ENCODE data around the gene RBM23.
"Not testable (repeated sequence)": the region's sequence is repeated elsewhere in the genome, so short reads cannot be mapped to it uniquely, and the experiment has no call there.

RBM23 gene

GRCh38 chr14:22918804-22919600, at the start of gene RBM23:
Gene RBM23, minus strand, starts transcription at chr14:22919149.
- DNase-seq (ENCODE audit: low spot score) = peak; percentile 95

- no peak for DNase-seq (ENCODE audit: low spot score)
Measured at GRCh38 chr14:22966783-22967269, 47.9 kb upstream of the RBM23 start.

- not testable (repeated sequence) for DNase-seq (ENCODE audit: low spot score)
Measured at GRCh38 chr14:22965916-22966782, 47.2 kb upstream of the RBM23 start.

GRCh38 chr14:22962061-22962676, 43.2 kb upstream of the RBM23 start:
- DNase-seq (ENCODE audit: low spot score) = no peak

GRCh38 chr14:22955702-22956569, 37.0 kb upstream of the RBM23 start:
- no peak for DNase-seq (ENCODE audit: low spot score)

GRCh38 chr14:22952418-22952817, 33.5 kb upstream of the RBM23 start:
- no peak for DNase-seq (ENCODE audit: low spot score)

- not testable (repeated sequence) for DNase-seq (ENCODE audit: low spot score)
Measured at GRCh38 chr14:22951795-22952194, 32.8 kb upstream of the RBM23 start.

GRCh38 chr14:22945642-22946041, 26.7 kb upstream of the RBM23 start:
- DNase-seq (ENCODE audit: low spot score) = no peak

GRCh38 chr14:22939684-22940083, 20.7 kb upstream of the RBM23 start:
- DNase-seq (ENCODE audit: low spot score) = peak; percentile 17

GRCh38 chr14:22935156-22935555, 16.2 kb upstream of the RBM23 start:
- no peak for DNase-seq (ENCODE audit: low spot score)

GRCh38 chr14:22932146-22932545, 13.2 kb upstream of the RBM23 start:
- no peak for DNase-seq (ENCODE audit: low spot score)

GRCh38 chr14:22929961-22930364, 11.0 kb upstream of the RBM23 start:
- DNase-seq (ENCODE audit: low spot score) = no peak

- peak; percentile 96 for DNase-seq (ENCODE audit: low spot score)
Measured at GRCh38 chr14:22929104-22929960, 10.4 kb upstream of the RBM23 start, which contains the start of gene PRMT5. Gene PRMT5, minus strand, starts transcription at chr14:22929376. Its CDS starts 15 bp downstream, at chr14:22929361.

GRCh38 chr14:22928237-22929103, 9.5 kb upstream of the RBM23 start:
- DNase-seq (ENCODE audit: low spot score) = no peak

GRCh38 chr14:22926316-22926715, 7.4 kb upstream of the RBM23 start:
- DNase-seq (ENCODE audit: low spot score) = no peak

- no peak for DNase-seq (ENCODE audit: low spot score)
Measured at GRCh38 chr14:22925513-22925912, 6.6 kb upstream of the RBM23 start.

GRCh38 chr14:22923746-22924145, 4.8 kb upstream of the RBM23 start:
- DNase-seq (ENCODE audit: low spot score) = no peak

GRCh38 chr14:22922294-22922693, 3.3 kb upstream of the RBM23 start:
- DNase-seq (ENCODE audit: low spot score) = no peak

- DNase-seq (ENCODE audit: low spot score) = no peak
Measured at GRCh38 chr14:22920697-22921096, 1.7 kb upstream of the RBM23 start.

- no peak for DNase-seq (ENCODE audit: low spot score)
Measured at GRCh38 chr14:22919601-22919921, 612 bp upstream of the RBM23 start.
